Heart left ventricle (tissue), 16 donors: ENCODE results near the gene GAGE12F. TPM values are rescaled to one million over a fixed set of nuclear protein-coding genes. Genes with fewer than 3 reads are reported as not detected.
"Not testable (repeated sequence)": the region's sequence is repeated elsewhere in the genome, so short reads cannot be mapped to it uniquely, and the experiment has no call there.

ENCODE experiments used
- ATAC-seq, 4 donors: fragments of 200-7000 bp; cut with Tn5 transposase; one replicate each; pipeline ENCODE4 v1.9.1; 2020 to 2022; ENCODE audit warnings: moderate library complexity in 4 of 4, mild to moderate bottlenecking in 3 of 4, moderate number of reproducible peaks in 1 of 4
- DNase-seq, 5 donors: peaks; one replicate each; pipeline ENCODE4 v3.0.0-alpha.2; 2020
- H3K27ac ChIP-seq, 12 donors: fragments of 200-600 bp; sonication (generic) in 4 of 12; one replicate each; pipeline versions ENCODE4 v1.5.0 to v1.8.0; 2016 to 2022; ENCODE audit warnings: mild to moderate bottlenecking in 2 of 12
- H3K27me3 ChIP-seq, 9 donors: fragments of 200-600 bp; sonication (generic) in 2 of 9; one replicate each; pipeline versions ENCODE4 v1.5.1 to v1.8.0; 2016 to 2022; ENCODE audit warnings: mild to moderate bottlenecking in 3 of 9
- H3K36me3 ChIP-seq, 9 donors: fragments of 200-600 bp; sonication (generic) in 2 of 9; one replicate each; pipeline versions ENCODE4 v1.5.0 to v1.8.0; 2018 to 2022; ENCODE audit warnings: mild to moderate bottlenecking in 2 of 9
- H3K4me1 ChIP-seq, 12 donors: fragments of 200-600 bp; sonication (generic) in 4 of 12; one replicate each; pipeline versions ENCODE4 v1.5.0 to v1.8.0; 2016 to 2022; ENCODE audit warnings: mild to moderate bottlenecking in 3 of 12
- H3K4me3 ChIP-seq, 12 donors: fragments of 200-600 bp; sonication (generic) in 4 of 12; one replicate each; pipeline versions ENCODE4 v1.5.0 to v1.8.0; 2017 to 2022; ENCODE audit warnings: mild to moderate bottlenecking in 9 of 12, moderate library complexity in 4 of 12
- H3K9me3 ChIP-seq, 12 donors: fragments of 200-600 bp; sonication (generic) in 4 of 12; one replicate each; pipeline versions ENCODE4 v1.5.0 to v1.8.0; 2016 to 2022; ENCODE audit warnings: mild to moderate bottlenecking in 1 of 12
- WGBS, 4 donors: extraction: QIAGEN DNeasy Blood & Tissue Kit in 2 of 4; methylation state at CpG; one replicate each; pipeline versions ENCODE4 v1.1.5 to v1.1.7; 2013 to 2018; 5-methylcytosine and 5-hydroxymethylcytosine counted together
- intact Hi-C, 10 donors: fragments of 100-400 bp; cut with DNase I; formaldehyde crosslinking; loops; one replicate each; pipeline versions ENCODE4 v1.11.1 to v1.14.2; 2022
- long read RNA-seq, 3 donors: library from polyadenylated mRNA; unstranded; transcript quantifications; one replicate each; pipeline ENCODE4 v2.0.0, GENCODE V29; 2020 to 2021
- polyA plus RNA-seq, 2 donors: library from polyadenylated mRNA; stranded (reverse); fragments of 200-250 nt; gene quantifications; one replicate each; pipeline ENCODE4 v1.2.3, GENCODE V29; 2013
- total RNA-seq, 9 donors: library from RNA; depleted of rRNA in 2 of 9; stranded (reverse); fragments of >200 nt in 2 of 9; fragmentation: NEBNext Ultra II Directional in 3 of 9; extraction: Animal tissue kit (Norgen Biotek cat#: 25700) in 3 of 9; gene quantifications; one replicate each; pipeline versions ENCODE4 v1.1.0 to v1.2.4, GENCODE V29; 2016 to 2023
- donor health status: ischemic (EF 13 %, LVEDD 7.1; RV severe dilation, severe dysfunction).
- donor health status: healthy with polysubstance abuse.
- donor health status: DM: no; HTN: yes; CAD: no.
- donor health status: DM: no; HTN: no; CAD: no.
- donor health status: ischemic (EF 25% LVEDD 6.9; RV normal size, moderate dysfunction).
- donor health status: ischemic (EF 25% LVEDD 5.7; RV mildly dilated, moderate dysfunction).
- donor health status: healthy.
- donor health status: DM: yes; HTN: yes; CAD: no.
- donor health status: ischemic (EF 35%, LVEDD 5.7; RV mildly dilated, moderate dysfunction).
- donor health status: nonischemic (EF 11% LVEDD 7.7; RV severe dilation, severe dysfunction).
- donor health status: DM: yes; HTN: yes; CAD: no.
- donor health status: PGD.
- donor health status: ischemic (EF 29% LVEDD 5.4; RV normal size, mild dysfunction).
- donor health status: nonischemic (EF 23%, LVEDD 6.1; RV moderate dilation, normal function).

The GAGE12F gene, protein sequence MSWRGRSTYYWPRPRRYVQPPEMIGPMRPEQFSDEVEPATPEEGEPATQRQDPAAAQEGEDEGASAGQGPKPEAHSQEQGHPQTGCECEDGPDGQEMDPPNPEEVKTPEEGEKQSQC
- total RNA-seq (not detected), polyA plus RNA-seq (not detected)
- long read RNA-seq, donor 1: 0 reads
- long read RNA-seq, donor 2: 0 reads
- long read RNA-seq, donor 3: 0 reads

DNA sequence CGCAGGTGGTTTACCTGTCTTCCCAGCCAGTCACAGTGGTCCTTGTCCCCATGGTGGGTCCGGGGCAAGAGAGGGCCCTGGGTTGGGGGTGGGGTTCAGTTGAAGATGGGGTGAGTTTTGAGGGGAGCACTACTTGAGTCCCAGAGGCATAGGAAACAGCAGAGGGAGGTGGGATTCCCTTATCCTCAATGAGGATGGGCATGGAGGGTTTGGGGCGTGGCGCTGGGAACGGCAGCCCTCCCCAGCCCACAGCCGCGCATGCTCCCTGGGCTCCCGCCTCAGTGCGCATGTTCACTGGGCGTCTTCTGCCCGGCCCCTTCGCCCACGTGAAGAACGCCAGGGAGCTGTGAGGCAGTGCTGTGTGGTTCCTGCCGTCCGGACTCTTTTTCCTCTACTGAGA lies at the start of gene GAGE12F:
TSS of gene GAGE12F (plus strand) at position 301 of the 400 bp plus-strand sequence. CDS start 1,155 bp downstream, outside the sequence.
- H3K4me3 ChIP-seq, ATAC-seq, H3K27ac ChIP-seq, H3K9me3 ChIP-seq, intact Hi-C loops, H3K36me3 ChIP-seq, DNase-seq, H3K4me1 ChIP-seq, H3K27me3 ChIP-seq: not testable (repeated sequence)
- no CpG with 5 or more reads among the region's 16 CpGs for WGBS, 4 donors

DNA sequence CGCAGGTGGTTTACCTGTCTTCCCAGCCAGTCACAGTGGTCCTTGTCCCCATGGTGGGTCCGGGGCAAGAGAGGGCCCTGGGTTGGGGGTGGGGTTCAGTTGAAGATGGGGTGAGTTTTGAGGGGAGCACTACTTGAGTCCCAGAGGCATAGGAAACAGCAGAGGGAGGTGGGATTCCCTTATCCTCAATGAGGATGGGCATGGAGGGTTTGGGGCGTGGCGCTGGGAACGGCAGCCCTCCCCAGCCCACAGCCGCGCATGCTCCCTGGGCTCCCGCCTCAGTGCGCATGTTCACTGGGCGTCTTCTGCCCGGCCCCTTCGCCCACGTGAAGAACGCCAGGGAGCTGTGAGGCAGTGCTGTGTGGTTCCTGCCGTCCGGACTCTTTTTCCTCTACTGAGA lies 28.8 kb upstream of the GAGE12F start, which contains the start of gene GAGE12C:
TSS of gene GAGE12C (plus strand) at position 301 of the 400 bp plus-strand sequence. CDS start 1,155 bp downstream, outside the sequence.
- H3K9me3 ChIP-seq, intact Hi-C loops, H3K36me3 ChIP-seq, H3K27me3 ChIP-seq, H3K4me1 ChIP-seq, DNase-seq, H3K27ac ChIP-seq, H3K4me3 ChIP-seq, ATAC-seq: not testable (repeated sequence)
- WGBS, 4 donors: no CpG with 5 or more reads among the region's 16 CpGs

DNA sequence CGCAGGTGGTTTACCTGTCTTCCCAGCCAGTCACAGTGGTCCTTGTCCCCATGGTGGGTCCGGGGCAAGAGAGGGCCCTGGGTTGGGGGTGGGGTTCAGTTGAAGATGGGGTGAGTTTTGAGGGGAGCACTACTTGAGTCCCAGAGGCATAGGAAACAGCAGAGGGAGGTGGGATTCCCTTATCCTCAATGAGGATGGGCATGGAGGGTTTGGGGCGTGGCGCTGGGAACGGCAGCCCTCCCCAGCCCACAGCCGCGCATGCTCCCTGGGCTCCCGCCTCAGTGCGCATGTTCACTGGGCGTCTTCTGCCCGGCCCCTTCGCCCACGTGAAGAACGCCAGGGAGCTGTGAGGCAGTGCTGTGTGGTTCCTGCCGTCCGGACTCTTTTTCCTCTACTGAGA lies 19.2 kb upstream of the GAGE12F start, which contains the start of gene GAGE12D:
TSS of gene GAGE12D (plus strand) at position 301 of the 400 bp plus-strand sequence. CDS start 1,155 bp downstream, outside the sequence.
- no CpG with 5 or more reads among the region's 16 CpGs for WGBS, 4 donors
- DNase-seq, H3K9me3 ChIP-seq, H3K27me3 ChIP-seq, H3K4me1 ChIP-seq, ATAC-seq, H3K27ac ChIP-seq, H3K36me3 ChIP-seq, intact Hi-C loops, H3K4me3 ChIP-seq: not testable (repeated sequence)

DNA sequence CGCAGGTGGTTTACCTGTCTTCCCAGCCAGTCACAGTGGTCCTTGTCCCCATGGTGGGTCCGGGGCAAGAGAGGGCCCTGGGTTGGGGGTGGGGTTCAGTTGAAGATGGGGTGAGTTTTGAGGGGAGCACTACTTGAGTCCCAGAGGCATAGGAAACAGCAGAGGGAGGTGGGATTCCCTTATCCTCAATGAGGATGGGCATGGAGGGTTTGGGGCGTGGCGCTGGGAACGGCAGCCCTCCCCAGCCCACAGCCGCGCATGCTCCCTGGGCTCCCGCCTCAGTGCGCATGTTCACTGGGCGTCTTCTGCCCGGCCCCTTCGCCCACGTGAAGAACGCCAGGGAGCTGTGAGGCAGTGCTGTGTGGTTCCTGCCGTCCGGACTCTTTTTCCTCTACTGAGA lies 9.7 kb upstream of the GAGE12F start, which contains the start of gene GAGE12E:
TSS of gene GAGE12E (plus strand) at position 301 of the 400 bp plus-strand sequence. CDS start 1,155 bp downstream, outside the sequence.
- ATAC-seq, H3K9me3 ChIP-seq, intact Hi-C loops: not testable (repeated sequence)

DNA sequence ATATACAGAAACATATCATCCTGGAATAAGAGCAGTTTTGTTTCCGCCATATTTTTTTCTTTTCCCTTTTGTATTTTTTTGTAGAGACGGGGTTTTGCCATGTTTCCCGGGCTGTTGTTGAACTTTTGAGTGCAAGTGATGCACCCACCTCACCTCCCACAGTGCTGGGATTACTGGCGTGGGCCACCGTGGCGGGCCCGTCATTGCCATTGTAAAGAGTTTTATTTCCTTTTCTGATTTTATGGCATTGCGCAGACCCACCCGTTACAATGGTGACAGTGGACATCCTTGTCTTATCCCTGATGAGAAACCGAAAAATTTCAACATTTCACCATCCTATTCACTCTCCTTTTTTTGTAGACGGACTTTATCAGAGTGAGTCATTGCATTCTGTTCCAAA lies 8.1 kb downstream of the GAGE12F start:
- peak in 2 of 5 donors; percentile 5 to 15 for DNase-seq
- H3K4me3 ChIP-seq, ATAC-seq, H3K4me1 ChIP-seq, H3K27me3 ChIP-seq, H3K27ac ChIP-seq, H3K9me3 ChIP-seq, H3K36me3 ChIP-seq, intact Hi-C loops: not testable (repeated sequence)
- WGBS, 4 donors: no CpG with 5 or more reads among the region's 11 CpGs

More for the DNA sequence above, 9.7 kb upstream of the GAGE12F start, which contains the start of gene GAGE12E:
- H3K4me3 ChIP-seq, H3K27me3 ChIP-seq, DNase-seq, H3K27ac ChIP-seq, H3K4me1 ChIP-seq, H3K36me3 ChIP-seq: not testable (repeated sequence)
- WGBS, 4 donors: no CpG with 5 or more reads among the region's 16 CpGs

DNA sequence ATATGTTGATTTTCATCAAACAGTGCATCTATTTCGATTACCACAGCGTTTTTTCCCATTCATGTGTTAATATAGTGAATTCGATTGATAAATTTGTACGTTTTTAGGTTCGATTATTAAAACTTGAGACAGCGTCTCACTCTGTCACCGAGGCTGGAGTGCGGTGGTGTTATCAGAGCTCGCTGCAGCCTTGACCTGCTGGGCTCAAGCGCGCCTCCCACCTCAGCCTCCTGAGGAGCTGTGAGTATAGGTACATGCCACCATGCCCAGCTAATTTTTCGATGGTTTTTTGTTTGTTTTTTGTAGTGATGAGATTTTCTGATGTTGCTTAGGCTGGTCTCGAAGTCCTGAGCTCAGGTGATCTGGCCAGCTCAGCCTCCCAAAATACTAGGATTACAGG lies 8.5 kb downstream of the GAGE12F start:
- H3K27me3 ChIP-seq, intact Hi-C loops, H3K4me1 ChIP-seq, H3K36me3 ChIP-seq, H3K27ac ChIP-seq, H3K9me3 ChIP-seq, ATAC-seq, H3K4me3 ChIP-seq: not testable (repeated sequence)
- WGBS, 4 donors: 88% methylated on average over 10 of the region's 13 CpGs; no CpG with 5 or more reads in 3 of the 4 donors
- DNase-seq: peak in 1 of 5 donors; percentile 6

DNA sequence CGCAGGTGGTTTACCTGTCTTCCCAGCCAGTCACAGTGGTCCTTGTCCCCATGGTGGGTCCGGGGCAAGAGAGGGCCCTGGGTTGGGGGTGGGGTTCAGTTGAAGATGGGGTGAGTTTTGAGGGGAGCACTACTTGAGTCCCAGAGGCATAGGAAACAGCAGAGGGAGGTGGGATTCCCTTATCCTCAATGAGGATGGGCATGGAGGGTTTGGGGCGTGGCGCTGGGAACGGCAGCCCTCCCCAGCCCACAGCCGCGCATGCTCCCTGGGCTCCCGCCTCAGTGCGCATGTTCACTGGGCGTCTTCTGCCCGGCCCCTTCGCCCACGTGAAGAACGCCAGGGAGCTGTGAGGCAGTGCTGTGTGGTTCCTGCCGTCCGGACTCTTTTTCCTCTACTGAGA lies 9.5 kb downstream of the GAGE12F start, which contains the start of gene GAGE12G:
TSS of gene GAGE12G (plus strand) at position 301 of the 400 bp plus-strand sequence. CDS start 1,155 bp downstream, outside the sequence.
- DNase-seq, H3K27ac ChIP-seq, H3K4me1 ChIP-seq, H3K4me3 ChIP-seq, ATAC-seq, H3K27me3 ChIP-seq, H3K9me3 ChIP-seq, H3K36me3 ChIP-seq, intact Hi-C loops: not testable (repeated sequence)
- WGBS, 4 donors: no CpG with 5 or more reads among the region's 16 CpGs

DNA sequence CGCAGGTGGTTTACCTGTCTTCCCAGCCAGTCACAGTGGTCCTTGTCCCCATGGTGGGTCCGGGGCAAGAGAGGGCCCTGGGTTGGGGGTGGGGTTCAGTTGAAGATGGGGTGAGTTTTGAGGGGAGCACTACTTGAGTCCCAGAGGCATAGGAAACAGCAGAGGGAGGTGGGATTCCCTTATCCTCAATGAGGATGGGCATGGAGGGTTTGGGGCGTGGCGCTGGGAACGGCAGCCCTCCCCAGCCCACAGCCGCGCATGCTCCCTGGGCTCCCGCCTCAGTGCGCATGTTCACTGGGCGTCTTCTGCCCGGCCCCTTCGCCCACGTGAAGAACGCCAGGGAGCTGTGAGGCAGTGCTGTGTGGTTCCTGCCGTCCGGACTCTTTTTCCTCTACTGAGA lies 19.0 kb downstream of the GAGE12F start, which contains the start of gene GAGE12H:
TSS of gene GAGE12H (plus strand) at position 301 of the 400 bp plus-strand sequence. CDS start 1,155 bp downstream, outside the sequence.
- H3K27ac ChIP-seq, H3K4me1 ChIP-seq, intact Hi-C loops, H3K36me3 ChIP-seq, H3K4me3 ChIP-seq, ATAC-seq, DNase-seq, H3K27me3 ChIP-seq, H3K9me3 ChIP-seq: not testable (repeated sequence)
- WGBS, 4 donors: no CpG with 5 or more reads among the region's 16 CpGs

DNA sequence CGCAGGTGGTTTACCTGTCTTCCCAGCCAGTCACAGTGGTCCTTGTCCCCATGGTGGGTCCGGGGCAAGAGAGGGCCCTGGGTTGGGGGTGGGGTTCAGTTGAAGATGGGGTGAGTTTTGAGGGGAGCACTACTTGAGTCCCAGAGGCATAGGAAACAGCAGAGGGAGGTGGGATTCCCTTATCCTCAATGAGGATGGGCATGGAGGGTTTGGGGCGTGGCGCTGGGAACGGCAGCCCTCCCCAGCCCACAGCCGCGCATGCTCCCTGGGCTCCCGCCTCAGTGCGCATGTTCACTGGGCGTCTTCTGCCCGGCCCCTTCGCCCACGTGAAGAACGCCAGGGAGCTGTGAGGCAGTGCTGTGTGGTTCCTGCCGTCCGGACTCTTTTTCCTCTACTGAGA lies 28.6 kb downstream of the GAGE12F start, which contains the start of gene GAGE2A:
TSS of gene GAGE2A (plus strand) at position 301 of the 400 bp plus-strand sequence. CDS start 1,155 bp downstream, outside the sequence.
- H3K4me1 ChIP-seq, H3K27ac ChIP-seq, H3K4me3 ChIP-seq, DNase-seq, H3K27me3 ChIP-seq, H3K9me3 ChIP-seq, H3K36me3 ChIP-seq, ATAC-seq, intact Hi-C loops: not testable (repeated sequence)
- no CpG with 5 or more reads among the region's 16 CpGs for WGBS, 4 donors

DNA sequence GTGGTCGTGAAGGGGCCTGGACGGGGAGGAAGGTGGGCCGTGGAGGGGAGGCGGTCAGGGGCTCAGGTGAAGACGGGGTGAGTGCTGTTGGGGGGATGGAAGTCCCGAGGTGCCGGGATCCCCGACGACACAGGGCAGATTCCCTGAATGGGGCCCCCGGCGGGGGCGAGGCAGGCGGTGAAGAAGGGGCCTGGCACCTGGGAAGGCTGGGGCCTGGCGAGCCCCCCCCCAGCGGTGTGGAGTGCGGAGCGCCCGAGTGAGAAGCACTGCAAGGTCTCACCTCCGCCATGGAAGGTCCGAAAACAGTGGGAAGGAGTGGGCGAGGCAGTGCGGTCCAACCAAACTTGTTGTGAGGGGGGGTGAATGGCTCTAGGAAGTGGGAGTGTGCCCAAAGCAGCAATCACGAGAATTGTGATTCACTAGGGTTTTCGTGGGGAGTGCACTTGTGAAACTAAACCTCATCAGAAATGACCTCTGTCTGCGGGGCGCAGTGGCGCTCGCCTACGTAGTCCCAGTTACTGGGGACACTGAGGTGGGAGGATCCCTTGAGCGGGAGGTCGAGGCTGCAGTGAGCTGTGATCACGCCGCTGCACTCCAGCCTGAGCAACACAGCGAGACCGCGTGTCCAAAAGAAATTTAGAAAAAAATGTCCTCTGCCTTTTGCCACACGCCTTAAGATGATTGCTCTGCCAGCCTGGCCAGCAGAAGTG lies 29.3 kb downstream of the GAGE12F start:
- intact Hi-C loops: not testable (repeated sequence)
- WGBS, 4 donors: 88 to 92% (median 89%) methylated on average over 24 to 33 of the region's 37 CpGs
- peak in 4 of 5 donors; percentile 13 to 43 (median 26) for DNase-seq

More for the DNA sequence above, 29.3 kb downstream of the GAGE12F start:
- H3K36me3 ChIP-seq, ATAC-seq, H3K27me3 ChIP-seq, H3K9me3 ChIP-seq, H3K27ac ChIP-seq, H3K4me3 ChIP-seq, H3K4me1 ChIP-seq: not testable (repeated sequence)
